Naive thymus-derived CD4-positive, alpha-beta T cell (primary cell): ENCODE measurements around the gene NPR3. TPM values are rescaled to one million over a fixed set of nuclear protein-coding genes. Genes with fewer than 3 reads are reported as not detected.
A peak's percentile ranks its signal among the peaks of the same experiment; 100 is the strongest.

Source experiments
- ATAC-seq: fragments of 150-1000 bp; cut with Tn5 transposase; 2 replicates; pipeline ENCODE4 v1.10.0; 2021; ENCODE audit warnings: mild to moderate bottlenecking, moderate library complexity
- CTCF ChIA-PET: fragments of 350-600 bp; sonication (Branson Sonifier 250); formaldehyde crosslinking; loops from one replicate; lab custom pipeline; 2021; ENCODE audit warnings: antibody characterized with exemption; lab: Charles Lee
- POLR2A ChIA-PET: fragments of 350-600 bp; sonication (Branson Sonifier 250); formaldehyde crosslinking; loops from one replicate; lab custom pipeline; 2021; ENCODE audit warnings: antibody characterized with exemption, inconsistent platforms; lab: Charles Lee
- DNase-seq, 9 donors: peaks; one replicate each; pipeline versions ENCODE4 v3.0.0 to v3.0.0-alpha.2; 2020 to 2022; ENCODE audit warnings: mixed read lengths in 1 of 9
- H3K27ac ChIP-seq: one replicate; pipeline ENCODE4 v1.7.0; 2013; ENCODE audit warnings: mild to moderate bottlenecking, low read depth, low read length, moderate library complexity
- H3K27me3 ChIP-seq, 2 donors: one replicate each; pipeline ENCODE4 v1.7.0; 2013; ENCODE audit warnings: low read length in 2 of 2, mild to moderate bottlenecking in 2 of 2, moderate library complexity in 2 of 2; ENCODE audit not compliant: control insufficient read depth in 2 of 2, insufficient read depth in 2 of 2
- H3K36me3 ChIP-seq, 3 experiments: 1 replicate in 2 of 3; 2 replicates in 1 of 3; pipeline ENCODE4 v1.7.0; 2013; ENCODE audit warnings: low read length in 3 of 3, mild to moderate bottlenecking in 3 of 3, moderate library complexity in 1 of 3; ENCODE audit not compliant: insufficient read depth in 3 of 3, control insufficient read depth in 2 of 3
- H3K4me1 ChIP-seq, 2 donors: one replicate each; pipeline ENCODE4 v1.7.0; 2013; ENCODE audit warnings: low read length in 2 of 2, mild to moderate bottlenecking in 2 of 2, moderate library complexity in 1 of 2; ENCODE audit not compliant: control insufficient read depth in 2 of 2, insufficient read depth in 2 of 2
- H3K4me3 ChIP-seq: 2 replicates; pipeline ENCODE4 v1.7.0; 2013; ENCODE audit warnings: mild to moderate bottlenecking, low read length
- H3K9me3 ChIP-seq, 3 experiments: 1 replicate in 2 of 3; 2 replicates in 1 of 3; pipeline ENCODE4 v1.7.0; 2013; ENCODE audit warnings: low read length in 3 of 3; ENCODE audit not compliant: control insufficient read depth in 2 of 3
- H3K27ac Mint-ChIP-seq, 9 donors: one replicate each; pipeline ENCODE4 v1.8.0; 2020 to 2022; ENCODE audit warnings: mixed read lengths in 9 of 9, mild to moderate bottlenecking in 8 of 9, moderate library complexity in 5 of 9, inconsistent platforms in 2 of 9
- H3K27me3 Mint-ChIP-seq, 5 donors: one replicate each; pipeline ENCODE4 v1.8.0; 2021 to 2022; ENCODE audit warnings: mixed read lengths in 5 of 5, mild to moderate bottlenecking in 1 of 5
- H3K36me3 Mint-ChIP-seq, 5 donors: one replicate each; pipeline ENCODE4 v1.8.0; 2020 to 2022; ENCODE audit warnings: mixed read lengths in 5 of 5, mild to moderate bottlenecking in 3 of 5, inconsistent platforms in 1 of 5
- H3K4me1 Mint-ChIP-seq, 7 donors: one replicate each; pipeline ENCODE4 v1.8.0; 2020 to 2022; ENCODE audit warnings: mixed read lengths in 7 of 7, mild to moderate bottlenecking in 3 of 7, inconsistent platforms in 1 of 7
- H3K4me3 Mint-ChIP-seq, 10 donors: one replicate each; pipeline ENCODE4 v1.8.0; 2020 to 2022; ENCODE audit warnings: mild to moderate bottlenecking in 10 of 10, mixed read lengths in 10 of 10, moderate library complexity in 6 of 10, inconsistent platforms in 2 of 10
- H3K9me3 Mint-ChIP-seq, 11 donors: one replicate each; pipeline ENCODE4 v1.8.0; 2020 to 2022; ENCODE audit warnings: mixed read lengths in 11 of 11, mild to moderate bottlenecking in 4 of 11, inconsistent platforms in 1 of 11, moderate library complexity in 1 of 11
- intact Hi-C, 2 donors: fragments of 100-400 bp; cut with micrococcal nuclease; formaldehyde crosslinking; loops; one replicate each; pipeline ENCODE4 v1.15.1; 2023
- polyA plus RNA-seq, 2 donors: library from polyadenylated mRNA; unstranded; fragments of 300-500 nt; fragmentation: Illumina TruSeq; gene quantifications; one replicate each; pipeline ENCODE4 v1.2.3, GENCODE V29; 2021
- total RNA-seq, 6 experiments: library from RNA in 5 of 6; stranded (reverse) in 5 of 6; gene quantifications; 1 replicate in 5 of 6; 2 replicates in 1 of 6; pipeline ENCODE4 v1.2.3 and lab custom pipeline; 2021 to 2026

The NPR3 gene
- total and polyA plus RNA-seq, 7 experiments from 2014 or later = 0.56 to 1.4 TPM; not detected in 5

DNA sequence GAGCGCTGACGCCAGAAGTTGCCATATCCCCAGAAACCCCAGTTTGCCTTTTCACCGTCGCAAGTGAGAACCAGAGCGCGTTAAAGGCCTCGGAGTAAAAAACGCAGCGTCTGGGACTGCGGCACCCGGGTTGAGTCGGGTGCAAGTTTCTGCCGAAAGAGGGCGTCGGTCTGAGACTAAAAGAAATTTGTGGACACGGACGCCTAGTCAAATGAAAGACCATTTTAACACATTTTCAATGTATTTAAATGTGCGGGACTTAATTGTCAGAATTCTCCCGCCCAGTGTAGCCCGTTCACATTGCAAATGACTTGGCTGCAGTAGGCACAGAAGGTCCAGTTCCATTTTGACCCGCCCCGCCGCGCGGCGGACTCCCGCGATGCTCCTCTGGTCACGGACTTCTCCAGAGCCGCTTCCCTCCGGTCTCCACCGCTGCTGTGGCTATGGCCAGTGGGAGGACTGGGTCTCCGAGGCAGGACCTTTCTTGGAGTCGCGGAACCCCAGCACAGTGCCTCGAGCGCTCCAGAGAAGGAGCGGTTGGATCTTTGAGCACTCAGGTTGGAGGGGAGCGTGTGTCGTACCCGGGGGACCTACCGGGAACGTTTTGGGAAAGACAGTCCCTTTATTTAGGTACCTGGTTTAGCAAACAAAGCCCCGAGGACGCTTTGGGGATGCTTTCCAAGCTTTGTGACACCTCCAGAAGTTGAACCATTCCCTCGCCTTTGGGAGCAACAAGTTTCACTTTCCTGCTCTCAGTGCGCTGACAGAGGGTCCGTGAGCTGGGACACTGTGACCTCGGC lies 1.2 kb upstream of the NPR3 start:
- peaks cover 3 to 7% of the 10 kb centered on the region in 2 donors for H3K4me1 ChIP-seq
- ATAC-seq = peak; percentile 55

DNA sequence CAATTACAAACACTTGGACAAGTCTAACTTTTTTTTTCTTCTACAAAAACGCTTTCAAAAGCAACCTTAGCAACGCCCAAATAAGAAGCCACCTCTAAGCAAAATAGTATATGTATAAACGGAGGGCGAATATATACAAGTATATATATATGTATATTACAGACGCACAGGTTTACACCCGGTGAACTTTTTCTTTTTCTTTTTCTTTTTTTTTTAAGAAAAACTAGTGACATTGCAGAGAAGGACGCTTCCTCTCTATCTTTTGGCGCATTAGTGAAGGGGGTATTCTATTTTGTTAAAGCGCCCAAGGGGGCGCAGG lies 200 bp downstream of the NPR3 start:
- intact Hi-C loops = loop anchor here in 1 of 2 donors (10.0 kb wide), 1 partner anchor 1223 kb away; the partner anchor contains the start of gene RXFP3
- H3K9me3 Mint-ChIP-seq = peaks cover 0 to 2% (median 0%) of the 10 kb centered on the region in 11 donors

More for the DNA sequence above, 1.2 kb upstream of the NPR3 start:
- Histone ChIP-seq H3K9me3 (no peaks in the 10 kb centered on the region), H3K27me3 (peaks cover 0 to 7% of the 10 kb centered on the region in 2 donors), H3K4me3 (peak overlapping the region; percentile 46), H3K27ac (no peak overlapping the region), H3K36me3 (no peaks in the 10 kb centered on the region)
- Mint-ChIP-seq H3K27ac (peak overlapping the region in 1 of 9 donors; percentile 33), H3K4me1 (peaks cover 18 to 35% (median 28%) of the 10 kb centered on the region in 7 donors), H3K27me3 (peaks cover 62 to 74% (median 67%) of the 10 kb centered on the region in 5 donors), H3K4me3 (peak overlapping the region; percentile 43 to 84 (median 74)), H3K36me3 (peaks cover 0 to 1% (median 0%) of the 10 kb centered on the region in 5 donors), H3K9me3 (peaks cover 0 to 4% (median 0%) of the 10 kb centered on the region in 11 donors)
- CTCF ChIA-PET = interaction anchor here (0.8 kb wide), 1 partner anchor 143 kb away, joined by 4 read pairs; no protein-coding TSS in a partner anchor
- POLR2A ChIA-PET = no interaction called here
- DNase-seq = peak in 4 of 9 donors; percentile 15 to 57 (median 18)
- intact Hi-C loops = loop anchor here in 1 of 2 donors (1.0 to 10.0 kb wide), 4 partner anchors 232 to 1225 kb away; partner anchors contain the start of gene RXFP3

DNA sequence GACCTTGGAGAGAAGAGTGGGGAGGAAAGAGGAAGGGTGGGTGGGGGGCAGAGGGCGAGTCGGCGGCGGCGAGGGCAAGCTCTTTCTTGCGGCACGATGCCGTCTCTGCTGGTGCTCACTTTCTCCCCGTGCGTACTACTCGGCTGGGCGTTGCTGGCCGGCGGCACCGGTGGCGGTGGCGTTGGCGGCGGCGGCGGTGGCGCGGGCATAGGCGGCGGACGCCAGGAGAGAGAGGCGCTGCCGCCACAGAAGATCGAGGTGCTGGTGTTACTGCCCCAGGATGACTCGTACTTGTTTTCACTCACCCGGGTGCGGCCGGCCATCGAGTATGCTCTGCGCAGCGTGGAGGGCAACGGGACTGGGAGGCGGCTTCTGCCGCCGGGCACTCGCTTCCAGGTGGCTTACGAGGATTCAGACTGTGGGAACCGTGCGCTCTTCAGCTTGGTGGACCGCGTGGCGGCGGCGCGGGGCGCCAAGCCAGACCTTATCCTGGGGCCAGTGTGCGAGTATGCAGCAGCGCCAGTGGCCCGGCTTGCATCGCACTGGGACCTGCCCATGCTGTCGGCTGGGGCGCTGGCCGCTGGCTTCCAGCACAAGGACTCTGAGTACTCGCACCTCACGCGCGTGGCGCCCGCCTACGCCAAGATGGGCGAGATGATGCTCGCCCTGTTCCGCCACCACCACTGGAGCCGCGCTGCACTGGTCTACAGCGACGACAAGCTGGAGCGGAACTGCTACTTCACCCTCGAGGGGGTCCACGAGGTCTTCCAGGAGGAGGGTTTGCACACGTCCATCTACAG lies 760 bp downstream of the NPR3 start:
- peaks cover 0 to 5% of the 10 kb centered on the region in 2 donors for H3K27me3 ChIP-seq
- intact Hi-C loops = loop anchor here in 1 of 2 donors (10.0 kb wide), 1 partner anchor 1223 kb away; the partner anchor contains the start of gene RXFP3
- peaks cover 3 to 7% of the 10 kb centered on the region in 2 donors for H3K4me1 ChIP-seq

More for the DNA sequence above, 200 bp downstream of the NPR3 start:
- Histone ChIP-seq H3K9me3 (no peaks in the 10 kb centered on the region), H3K27me3 (peaks cover 0 to 5% of the 10 kb centered on the region in 2 donors), H3K4me3 (no peak overlapping the region), H3K27ac (no peak overlapping the region), H3K36me3 (no peaks in the 10 kb centered on the region), H3K4me1 (peaks cover 3 to 7% of the 10 kb centered on the region in 2 donors)
- H3K36me3 Mint-ChIP-seq = peaks cover 0 to 1% (median 0%) of the 10 kb centered on the region in 5 donors
- peak overlapping the region in 9 of 10 donors; percentile 46 to 82 (median 66) for H3K4me3 Mint-ChIP-seq
- H3K27me3 Mint-ChIP-seq = peaks cover 60 to 80% (median 65%) of the 10 kb centered on the region in 5 donors
- CTCF ChIA-PET = no interaction called here
- peaks cover 18 to 35% (median 28%) of the 10 kb centered on the region in 7 donors for H3K4me1 Mint-ChIP-seq
- DNase-seq (no peak), ATAC-seq (no peak)
- H3K27ac Mint-ChIP-seq = peak overlapping the region in 1 of 9 donors; percentile 63
- POLR2A ChIA-PET = no interaction called here

DNA sequence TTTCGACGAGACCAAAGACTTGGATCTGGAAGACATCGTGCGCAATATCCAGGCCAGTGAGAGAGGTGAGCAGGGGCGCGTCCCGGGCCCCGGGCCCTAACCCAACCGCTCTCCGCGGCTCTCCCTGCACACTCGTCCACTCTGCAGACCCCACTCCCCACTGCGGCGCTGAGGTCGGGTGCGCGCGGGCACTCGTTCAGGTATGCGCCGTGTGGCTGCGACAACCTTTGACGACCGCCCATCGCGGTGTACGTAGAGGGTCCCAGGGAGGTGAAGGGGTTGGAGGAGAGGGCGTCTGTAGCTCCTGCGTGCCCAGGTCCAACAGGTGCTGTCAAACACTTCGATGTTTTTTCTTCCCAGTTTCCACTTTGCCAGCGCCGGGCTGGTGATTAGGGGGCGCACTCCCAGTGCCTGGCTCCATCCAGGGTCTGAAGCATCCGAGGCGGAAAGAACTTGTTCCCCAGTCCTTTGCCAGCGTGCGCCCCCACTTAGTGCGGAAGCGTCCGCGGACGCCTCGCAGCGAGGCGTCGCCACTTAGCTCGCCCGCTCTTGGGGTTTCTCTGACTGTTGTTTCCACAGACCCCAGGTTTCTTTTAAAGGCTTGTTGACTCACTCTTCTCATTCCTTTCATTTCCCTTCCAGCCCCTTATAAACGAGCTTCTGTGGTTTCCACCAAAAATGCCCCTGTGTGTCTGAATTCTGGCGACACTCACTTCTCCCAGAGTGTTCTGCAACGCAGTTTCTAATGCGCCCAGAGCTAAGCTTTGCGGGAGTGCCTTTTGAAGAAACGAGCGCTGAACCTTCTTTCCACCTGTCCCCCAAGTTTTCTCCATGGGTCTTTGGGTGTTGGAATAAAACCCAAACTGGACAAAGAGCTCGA lies 1.6 kb downstream of the NPR3 start:
- peaks cover 0 to 5% of the 10 kb centered on the region in 2 donors for H3K27me3 ChIP-seq
- H3K9me3 ChIP-seq = no peaks in the 10 kb centered on the region
- peaks cover 0 to 9% (median 3%) of the 10 kb centered on the region in 11 donors for H3K9me3 Mint-ChIP-seq
- H3K27ac Mint-ChIP-seq = peak overlapping the region in 1 of 9 donors; percentile 71
- peaks cover 3 to 7% of the 10 kb centered on the region in 2 donors for H3K4me1 ChIP-seq
- DNase-seq (no peak), ATAC-seq (no peak)
- intact Hi-C loops = loop anchor here in 1 of 2 donors (10.0 kb wide), 1 partner anchor 1222 kb away; the partner anchor contains the start of gene RXFP3
- ChIA-PET CTCF (no interaction called here), POLR2A (no interaction called here)
- peak overlapping the region in 9 of 10 donors; percentile 29 to 82 (median 63) for H3K4me3 Mint-ChIP-seq
- H3K27ac ChIP-seq = no peak overlapping the region
- H3K36me3 Mint-ChIP-seq = peaks cover 0 to 1% (median 0%) of the 10 kb centered on the region in 5 donors
- no peaks in the 10 kb centered on the region for H3K36me3 ChIP-seq
- peaks cover 62 to 79% (median 66%) of the 10 kb centered on the region in 5 donors for H3K27me3 Mint-ChIP-seq
- H3K4me1 Mint-ChIP-seq = peaks cover 18 to 35% (median 28%) of the 10 kb centered on the region in 7 donors
- no peak overlapping the region for H3K4me3 ChIP-seq

More for the DNA sequence above, 760 bp downstream of the NPR3 start:
- no peak overlapping the region for H3K4me3 ChIP-seq
- Mint-ChIP-seq H3K36me3 (peaks cover 0 to 1% (median 0%) of the 10 kb centered on the region in 5 donors), H3K27me3 (peaks cover 59 to 80% (median 66%) of the 10 kb centered on the region in 5 donors), H3K4me3 (peak overlapping the region in 9 of 10 donors; percentile 20 to 82 (median 66)), H3K27ac (peak overlapping the region in 1 of 9 donors; percentile 63), H3K4me1 (peaks cover 18 to 35% (median 28%) of the 10 kb centered on the region in 7 donors), H3K9me3 (peaks cover 0 to 2% (median 0%) of the 10 kb centered on the region in 11 donors)
- no peak for ATAC-seq
- H3K9me3 ChIP-seq = no peaks in the 10 kb centered on the region
- DNase-seq = no peak
- H3K27ac ChIP-seq = no peak overlapping the region
- POLR2A ChIA-PET = no interaction called here
- no peaks in the 10 kb centered on the region for H3K36me3 ChIP-seq
- CTCF ChIA-PET = no interaction called here

DNA sequence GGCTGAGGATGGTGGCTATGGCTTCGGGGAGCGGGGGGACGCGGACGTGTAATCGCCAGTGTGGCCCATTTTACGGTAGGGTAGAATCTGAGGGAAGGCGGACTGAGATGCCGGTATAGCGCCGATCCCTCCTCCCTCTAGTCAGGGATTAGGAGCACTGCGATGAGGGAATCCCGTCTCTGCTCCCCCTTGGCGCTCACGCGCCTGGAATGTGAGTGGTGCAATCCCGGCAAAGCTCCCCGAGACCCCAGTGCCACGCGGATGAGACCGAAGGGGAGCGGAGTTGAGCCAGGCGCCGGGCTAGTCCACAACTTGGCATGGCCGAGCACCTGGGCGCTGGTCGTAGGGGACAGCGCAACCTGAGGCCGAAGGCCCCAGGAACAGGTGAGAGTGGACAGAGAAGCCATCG lies 2.2 kb downstream of the NPR3 start:
- intact Hi-C loops = loop anchor here in 1 of 2 donors (10.0 kb wide), 1 partner anchor 1221 kb away; the partner anchor contains the start of gene RXFP3
- peaks cover 63 to 78% (median 67%) of the 10 kb centered on the region in 5 donors for H3K27me3 Mint-ChIP-seq
- peaks cover 0 to 1% (median 0%) of the 10 kb centered on the region in 5 donors for H3K36me3 Mint-ChIP-seq
- no peaks in the 10 kb centered on the region for H3K36me3 ChIP-seq
- ATAC-seq = no peak
- peaks cover 0 to 5% of the 10 kb centered on the region in 2 donors for H3K27me3 ChIP-seq
- peaks cover 0 to 15% (median 5%) of the 10 kb centered on the region in 11 donors for H3K9me3 Mint-ChIP-seq
- CTCF ChIA-PET = no interaction called here
- POLR2A ChIA-PET = no interaction called here
- DNase-seq = no peak
- H3K4me1 Mint-ChIP-seq = peaks cover 18 to 35% (median 28%) of the 10 kb centered on the region in 7 donors
- no peak overlapping the region for H3K4me3 ChIP-seq
- H3K9me3 ChIP-seq = no peaks in the 10 kb centered on the region
- peaks cover 3 to 7% of the 10 kb centered on the region in 2 donors for H3K4me1 ChIP-seq
- peak overlapping the region in 1 of 9 donors; percentile 71 for H3K27ac Mint-ChIP-seq
- H3K4me3 Mint-ChIP-seq = peak overlapping the region in 6 of 10 donors; percentile 57 to 82 (median 74)
- no peak overlapping the region for H3K27ac ChIP-seq
